Fibroblast of the aortic adventitia (primary cell): ENCODE measurements around the gene STXBP1. TPM values are rescaled to one million over a fixed set of nuclear protein-coding genes. Genes with fewer than 3 reads are reported as not detected.
A peak's percentile ranks its signal among the peaks of the same experiment; 100 is the strongest.

Experiments
- DNase-seq: peaks from one replicate; pipeline ENCODE4 v3.0.0-alpha.2; 2010; ENCODE audit warnings: low read depth
- H3K4me3 ChIP-seq: 2 replicates; pipeline ENCODE4 v1.5.1; 2011; ENCODE audit warnings: low read depth, mild to moderate bottlenecking, control low read depth, low read length, moderate library complexity
- CTCF ChIP-seq: IDR thresholded peaks from 2 replicates; pipeline ENCODE4 v1.5.1; 2011; ENCODE audit warnings: mild to moderate bottlenecking, low read length, control low read depth, inconsistent platforms; ENCODE audit not compliant: insufficient read depth
- total RNA-seq: library from RNA; depleted of rRNA; stranded (reverse); fragments of >200 nt; gene quantifications from 2 replicates; pipeline ENCODE4 v1.2.3, GENCODE V29; 2012; ENCODE audit warnings: low replicate concordance

The STXBP1 gene
- total RNA-seq, 1 donor = 25.5 TPM

GRCh38 chr9:127667906-127668305, 55.8 kb downstream of the STXBP1 start:
- DNase-seq = no peak
- no peak overlapping the region for H3K4me3 ChIP-seq
- TF ChIP-seq CTCF = no peak

GRCh38 chr9:127673234-127673633, 61.2 kb downstream of the STXBP1 start:
- no peak for DNase-seq
- TF ChIP-seq CTCF = no peak
- no peak overlapping the region for H3K4me3 ChIP-seq

- DNase-seq = peak; percentile 7
- TF ChIP-seq CTCF = no peak
- no peak overlapping the region for H3K4me3 ChIP-seq
Measured at GRCh38 chr9:127676638-127677037, 64.6 kb downstream of the STXBP1 start.

- DNase-seq = no peak
- TF ChIP-seq CTCF = no peak
- no peak overlapping the region for H3K4me3 ChIP-seq
Measured at GRCh38 chr9:127679506-127679905, 67.4 kb downstream of the STXBP1 start.

GRCh38 chr9:127680226-127680625, 68.1 kb downstream of the STXBP1 start:
- no peak overlapping the region for H3K4me3 ChIP-seq
- no peak for DNase-seq
- no peak for TF ChIP-seq CTCF

GRCh38 chr9:127680846-127681245, 68.8 kb downstream of the STXBP1 start:
- TF ChIP-seq CTCF = no peak
- H3K4me3 ChIP-seq = no peak overlapping the region
- DNase-seq = no peak

- no peak for TF ChIP-seq CTCF
- no peak overlapping the region for H3K4me3 ChIP-seq
- DNase-seq = no peak
Measured at GRCh38 chr9:127682351-127683136, 70.5 kb downstream of the STXBP1 start.
